ENCODE results near the gene YIF1A. TPM values are rescaled to one million over a fixed set of nuclear protein-coding genes. Genes with fewer than 3 reads are reported as not detected.

YIF1A gene
- total and polyA plus RNA-seq, 2 donors (not counting 3 experiments of a cell fraction or from before 2014, with no cell fraction given) = 104 to 271 TPM

DNA sequence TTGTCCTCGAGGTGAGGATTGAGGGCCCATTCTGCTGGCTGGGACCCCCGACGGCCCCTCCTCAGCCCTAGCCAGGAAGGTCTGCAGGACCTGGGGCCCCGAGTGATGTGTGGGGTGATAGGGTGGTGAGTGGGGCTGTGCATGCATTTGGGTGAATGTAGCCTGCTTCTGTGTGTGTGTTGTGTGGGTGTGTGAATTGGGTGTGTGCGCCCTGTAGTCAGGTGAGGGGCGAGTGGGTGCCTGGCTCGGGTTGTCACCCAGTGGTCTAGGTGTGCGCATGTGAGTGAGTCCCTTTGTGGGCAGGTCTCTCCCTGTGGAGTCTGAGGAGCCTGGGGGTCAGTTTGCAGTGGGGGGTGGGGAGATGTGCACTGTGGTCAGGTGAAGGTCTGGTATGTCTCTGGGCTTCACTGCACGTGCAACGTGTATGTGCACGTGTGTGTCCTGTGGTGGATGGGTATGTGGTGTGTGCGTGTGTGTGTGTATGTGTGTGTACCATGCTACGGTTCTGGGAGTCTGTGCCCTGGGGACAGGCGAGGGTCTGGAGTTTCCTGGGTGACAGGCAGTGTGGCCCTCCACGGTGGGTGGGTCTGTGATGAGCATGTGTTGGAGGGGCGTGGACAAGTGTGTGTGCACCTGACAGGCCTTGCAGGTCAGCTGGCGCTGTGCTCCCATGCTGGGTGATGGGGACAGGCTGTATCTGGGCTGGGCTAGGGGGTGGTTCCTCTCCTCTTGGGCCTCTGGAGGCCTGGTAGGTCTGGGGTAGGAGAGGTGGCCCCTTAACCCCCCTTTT is 3.8 kb upstream of the YIF1A start:
- Histone ChIP-seq H3K4me1 (ENCODE audit: control insufficient read depth, extremely low read depth, insufficient read depth, low read length) (peaks cover 13% of the 10 kb centered on the region), H3K9ac (replicated peaks; ENCODE audit: extremely low read depth, insufficient read depth, low read length) (no peak overlapping the region), H3K36me3 (ENCODE audit: control insufficient read depth in 2 of 2, extremely low read depth in 1 of 2, insufficient read depth in 2 of 2, low read length in 2 of 2) (no peaks in the 10 kb centered on the region), H3K27me3 (ENCODE audit: control insufficient read depth in 2 of 2, insufficient read depth in 2 of 2, low read length in 2 of 2) (peaks cover 20 to 22% of the 10 kb centered on the region in 2 experiments), H3K27ac (ENCODE audit: insufficient read depth, low read depth, low read length) (no peak overlapping the region), H3K4me3 (replicated peaks in 1 of 3; ENCODE audit: insufficient read depth in 1 of 3, low read depth in 1 of 3, low read length in 3 of 3) (no peak overlapping the region), H2AFZ (ENCODE audit: low read depth, low read length) (no peak overlapping the region), H3K9me1 (replicated peaks; ENCODE audit: control insufficient read depth, extremely low read depth, insufficient read depth, low read length) (no peaks in the 10 kb centered on the region), H4K20me1 (replicated peaks; ENCODE audit: control insufficient read depth, extremely low read depth, insufficient read depth, low read length) (no peaks in the 10 kb centered on the region), H3K79me2 (ENCODE audit: control insufficient read depth, insufficient read depth, low read length) (peaks cover 9% of the 10 kb centered on the region), H3K9me3 (replicated peaks; ENCODE audit: control insufficient read depth, insufficient read depth, low read length) (no peaks in the 10 kb centered on the region), H3K4me2 (ENCODE audit: insufficient read depth, low read length) (no peak overlapping the region)
- DNase-seq (ENCODE audit: low read depth, low spot score) (no peak), FAIRE-seq (no peak)
- intact Hi-C loops (cut with micrococcal nuclease) (no loop called here), dilution Hi-C loops (cut with MboI; ENCODE audit: extremely low pct_ligation_motif_present, low sequenced_read_pairs) (no loop called here)
- CTCF ChIA-PET = no interaction called here
- TF ChIP-seq JUN (IDR thresholded peaks at IDR 0.05; ENCODE audit: borderline replicate concordance, insufficient read depth, insufficient read length, low read depth) (no peak), POLR2A (IDR thresholded peaks at IDR 0.05; ENCODE audit: low read depth, low read length) (no peak), FOS (IDR thresholded peaks at IDR 0.05; ENCODE audit: borderline replicate concordance, insufficient read depth, low read length) (no peak), GATA2 (IDR thresholded peaks at IDR 0.05; ENCODE audit: insufficient read depth, insufficient read length, low read depth, low read length) (no peak), MYC (IDR thresholded peaks at IDR 0.05; ENCODE audit: low read depth, low read length) (no peak), EZH2 (IDR thresholded peaks at IDR 0.05; ENCODE audit: borderline replicate concordance, low read depth, low read length, severe bottlenecking) (no peak), POLR2AphosphoS5 (IDR thresholded peaks at IDR 0.05; ENCODE audit: insufficient read depth, low read depth, low read length) (no peak), CTCF (IDR thresholded peaks at IDR 0.05; ENCODE audit: extremely low read depth in 1 of 2, insufficient read depth in 1 of 2, low read depth in 1 of 2, low read length in 2 of 2) (no peak)
- TF ChIP-seq, protein P1, sequence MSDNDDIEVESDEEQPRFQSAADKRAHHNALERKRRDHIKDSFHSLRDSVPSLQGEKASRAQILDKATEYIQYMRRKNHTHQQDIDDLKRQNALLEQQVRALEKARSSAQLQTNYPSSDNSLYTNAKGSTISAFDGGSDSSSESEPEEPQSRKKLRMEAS (IDR thresholded peaks at IDR 0.05; ENCODE audit: insufficient read depth, insufficient read length) = no peak
- BruUV-seq (replicated peaks) = no TSS peak
- POLR2A ChIA-PET = no interaction called here
